Mesenteric fat pad (tissue), 1 donor: ENCODE data around the gene CUL1. TPM values are rescaled to one million over a fixed set of nuclear protein-coding genes. Genes with fewer than 3 reads are reported as not detected.

Experiments used
- DNase-seq: peaks from one replicate; pipeline ENCODE4 v3.0.0-alpha.2; 2020; ENCODE audit warnings: low spot score
- total RNA-seq: library from RNA; stranded (reverse); fragmentation: NEBNext Ultra II Directional; extraction: Animal tissue kit (Norgen Biotek cat#: 25700); gene quantifications from one replicate; pipeline ENCODE4 v1.2.1, GENCODE V29; 2021
- donor health status: DM: yes; HTN: yes; CAD: no.

CUL1 gene
- total RNA-seq, 1 donor from 2014 or later: 50.6 TPM

DNA sequence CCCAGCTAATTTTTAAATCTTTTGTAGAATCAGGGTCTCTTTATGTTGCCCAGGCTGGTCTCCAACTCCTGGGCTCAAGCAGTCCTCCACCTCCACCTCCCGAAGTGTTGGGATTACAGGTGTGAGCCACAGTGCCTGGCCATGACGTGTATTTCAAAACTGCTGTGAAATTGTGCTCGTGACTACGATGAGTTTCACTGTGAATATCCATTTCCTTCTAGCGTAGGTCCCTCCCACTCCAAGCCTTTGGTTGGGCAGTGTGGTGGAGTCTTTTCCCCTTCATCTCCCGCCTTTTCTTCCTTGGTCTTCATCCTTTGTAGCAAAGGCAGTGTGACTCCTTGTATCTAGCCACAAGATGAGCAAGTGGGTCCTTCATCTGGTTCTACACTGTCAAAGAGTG lies 56.2 kb downstream of the CUL1 start:
- no peak for DNase-seq

DNA sequence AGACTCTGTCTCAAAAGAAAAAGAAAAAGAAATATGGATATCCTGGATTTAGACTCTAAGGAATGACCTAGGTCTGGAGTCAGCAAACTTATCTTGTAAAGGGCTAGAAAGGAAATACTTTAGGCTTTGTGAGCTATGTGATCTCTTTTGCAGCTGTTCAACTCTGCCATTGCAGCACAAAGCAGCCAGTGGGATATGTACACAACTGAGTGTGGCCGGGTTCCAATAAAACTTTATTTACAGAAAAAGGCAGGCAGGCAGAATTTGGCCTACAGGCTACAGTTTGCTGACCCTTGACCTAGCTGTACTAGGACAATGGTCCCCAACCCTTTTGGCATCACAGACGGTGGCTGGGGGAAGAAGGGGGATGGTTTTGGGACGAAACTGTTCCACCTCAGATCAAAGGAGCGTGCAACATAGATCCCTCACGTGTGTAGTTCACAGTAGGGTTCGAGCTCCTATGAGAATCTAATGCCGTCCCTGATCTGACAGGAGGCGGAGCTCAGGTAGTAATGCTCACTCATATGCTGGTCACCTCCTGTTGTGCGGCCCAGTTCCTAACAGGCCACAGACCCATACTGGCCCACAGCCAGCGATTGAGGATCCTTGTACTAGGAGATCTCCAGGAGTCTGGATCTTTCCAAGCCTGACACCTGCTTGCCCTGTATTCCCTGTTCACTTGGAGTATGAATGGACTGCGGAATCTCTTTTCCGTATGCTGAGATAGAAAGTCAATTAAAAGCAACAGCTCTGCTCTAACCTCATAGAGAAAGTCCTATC lies 63.0 kb downstream of the CUL1 start:
- DNase-seq: no peak

DNA sequence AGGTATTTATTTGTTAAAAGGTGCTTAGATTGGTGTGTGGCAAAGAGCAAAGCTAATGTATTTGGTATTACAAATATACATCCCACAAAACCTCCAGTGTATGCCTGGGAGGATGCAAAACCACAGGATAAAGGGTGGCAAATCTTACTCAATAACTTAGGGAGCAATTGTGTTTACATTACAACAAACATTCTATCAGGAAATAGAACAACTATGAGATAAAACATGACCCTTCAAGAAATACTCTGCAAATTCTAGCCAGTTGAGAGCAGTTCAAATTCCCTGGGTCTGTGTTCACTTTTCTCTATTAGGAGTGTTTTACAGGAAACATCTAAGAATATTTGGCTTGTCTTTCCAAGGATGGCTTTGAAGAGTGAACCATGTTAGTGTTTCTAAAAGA lies 64.9 kb downstream of the CUL1 start:
- DNase-seq: no peak

DNA sequence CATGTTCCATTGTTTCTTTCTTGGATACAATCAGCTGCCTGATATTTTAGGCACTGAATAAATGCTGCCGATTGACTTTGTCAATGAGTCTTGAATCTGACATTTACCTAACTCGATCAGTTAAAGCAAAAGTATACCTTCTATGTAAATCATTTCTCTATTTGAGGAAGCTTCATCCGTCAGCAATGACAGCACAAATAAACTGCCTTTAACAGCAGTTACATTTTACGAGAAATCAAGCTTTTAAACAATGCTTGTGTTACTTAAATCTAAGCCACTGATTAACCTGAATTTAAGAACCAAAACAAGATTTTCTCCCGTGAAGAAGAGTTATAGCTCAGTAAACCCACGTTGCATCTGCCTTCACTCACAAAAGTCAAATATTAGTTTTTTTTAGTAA lies 71.3 kb downstream of the CUL1 start:
- no peak for DNase-seq

GRCh38 chr7:148772297-148773089 lies 73.8 kb downstream of the CUL1 start:
- no peak for DNase-seq

DNA sequence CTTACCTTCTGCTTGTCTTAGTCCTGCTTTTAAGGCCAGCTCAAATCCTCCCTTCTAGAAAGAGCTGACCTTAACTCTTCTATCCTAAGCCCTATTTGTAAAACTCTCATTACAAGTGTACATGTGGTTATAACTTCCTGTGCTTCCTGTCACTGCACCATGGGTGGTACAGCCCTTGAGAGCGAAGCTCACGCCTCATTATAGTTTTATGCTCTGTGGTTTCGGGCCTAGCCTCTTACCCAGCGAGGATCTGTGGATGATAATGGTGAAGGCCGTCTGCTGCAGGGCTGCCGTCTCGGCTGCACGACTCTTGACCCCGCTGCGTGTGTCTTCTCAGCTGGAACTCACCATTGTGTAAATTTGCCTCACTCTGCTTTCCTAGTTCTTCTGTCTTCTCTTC lies 74.6 kb downstream of the CUL1 start:
- DNase-seq: no peak

- no peak for DNase-seq
These were observed 75.8 kb downstream of the CUL1 start for GRCh38 chr7:148774471-148774870.

DNA sequence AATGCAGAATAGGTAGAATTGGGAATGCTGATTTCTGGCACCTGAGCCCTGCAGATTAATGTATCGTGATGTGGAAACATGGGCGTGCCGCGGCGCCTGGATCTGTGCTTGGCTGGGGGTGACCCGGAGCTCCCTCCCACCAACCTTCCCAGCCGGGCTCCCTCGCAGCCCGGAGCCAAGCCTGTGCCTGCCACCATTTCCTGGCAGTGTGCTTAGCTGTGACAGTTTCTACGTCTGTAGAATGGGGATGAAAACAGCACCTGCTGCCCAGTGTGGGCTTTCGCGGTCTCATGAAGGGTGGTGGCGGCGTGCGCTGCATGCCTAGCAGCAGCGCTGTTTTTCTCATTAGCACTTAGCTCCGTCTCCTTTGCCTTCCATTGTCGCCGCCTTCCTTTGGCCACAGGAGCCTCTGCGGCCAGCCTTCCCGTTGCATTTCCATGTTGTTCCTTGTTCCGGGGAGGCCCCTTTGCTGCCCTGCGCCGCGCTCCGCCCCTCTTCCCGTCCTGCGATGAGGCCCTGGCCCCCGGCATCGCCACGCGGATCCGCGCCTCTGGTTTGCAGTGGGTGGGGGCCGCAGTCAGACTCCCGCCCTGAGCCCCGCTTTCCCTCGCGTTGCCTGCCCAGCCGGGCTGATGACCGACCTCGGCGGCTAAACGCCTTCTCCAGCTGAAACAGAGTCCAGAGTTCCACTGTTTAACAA lies 84.2 kb downstream of the CUL1 start:
- DNase-seq: no peak

GRCh38 chr7:148783801-148784527 lies 85.3 kb downstream of the CUL1 start:
- no peak for DNase-seq

DNA sequence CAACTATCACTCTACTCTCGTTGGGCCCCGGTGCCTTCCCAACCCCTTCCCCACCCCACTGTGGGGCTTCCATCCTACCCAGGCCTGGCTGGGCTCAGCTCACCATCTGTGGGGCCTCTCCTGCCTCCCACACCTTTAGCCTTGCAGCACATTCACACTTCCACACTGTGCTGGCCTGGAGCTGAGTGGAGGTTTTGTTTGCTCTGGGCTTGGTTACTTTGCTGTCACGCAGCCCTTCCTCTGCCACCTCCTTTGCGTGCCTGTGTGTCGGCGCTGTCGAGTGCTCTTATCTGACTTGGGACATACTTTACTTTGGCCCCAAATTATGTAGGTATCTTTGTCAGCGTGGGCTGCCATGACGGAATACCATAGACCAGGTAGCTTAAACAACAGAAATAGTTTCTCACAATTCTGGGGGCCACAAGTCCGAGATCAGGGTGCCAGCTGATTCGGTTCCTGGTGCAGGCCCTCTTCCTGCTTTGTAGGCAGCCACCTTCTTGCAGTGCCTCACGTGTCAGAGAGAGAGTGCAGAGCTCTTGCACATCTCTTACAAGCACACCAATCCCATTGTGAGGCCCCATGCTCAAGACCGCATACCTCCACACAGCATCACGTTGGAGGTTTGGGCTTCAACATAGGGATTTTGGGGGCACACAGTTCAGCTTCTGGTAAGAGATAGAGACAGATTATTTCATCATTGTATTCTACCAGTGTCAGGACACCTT lies 89.0 kb downstream of the CUL1 start:
- DNase-seq: no peak

DNA sequence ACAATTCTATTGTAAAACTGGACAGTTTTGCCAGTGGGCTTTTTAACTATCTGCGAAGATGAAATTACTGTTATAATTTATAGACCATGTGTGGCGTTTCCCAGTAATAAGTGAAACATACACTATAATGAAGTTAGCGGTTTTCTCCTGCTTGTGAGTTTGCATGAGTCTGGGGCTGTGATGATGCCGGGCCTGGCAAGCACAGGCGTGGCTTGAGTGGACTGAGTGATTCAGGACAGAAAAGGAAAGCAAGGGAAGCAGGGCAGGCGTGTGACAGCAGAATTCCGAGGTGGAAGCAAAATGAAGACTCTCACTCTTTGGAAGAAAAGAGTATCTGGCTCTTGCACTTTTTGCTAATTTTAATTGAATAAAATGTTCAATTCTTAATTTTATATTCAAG lies 90.5 kb downstream of the CUL1 start:
- DNase-seq: no peak

DNA sequence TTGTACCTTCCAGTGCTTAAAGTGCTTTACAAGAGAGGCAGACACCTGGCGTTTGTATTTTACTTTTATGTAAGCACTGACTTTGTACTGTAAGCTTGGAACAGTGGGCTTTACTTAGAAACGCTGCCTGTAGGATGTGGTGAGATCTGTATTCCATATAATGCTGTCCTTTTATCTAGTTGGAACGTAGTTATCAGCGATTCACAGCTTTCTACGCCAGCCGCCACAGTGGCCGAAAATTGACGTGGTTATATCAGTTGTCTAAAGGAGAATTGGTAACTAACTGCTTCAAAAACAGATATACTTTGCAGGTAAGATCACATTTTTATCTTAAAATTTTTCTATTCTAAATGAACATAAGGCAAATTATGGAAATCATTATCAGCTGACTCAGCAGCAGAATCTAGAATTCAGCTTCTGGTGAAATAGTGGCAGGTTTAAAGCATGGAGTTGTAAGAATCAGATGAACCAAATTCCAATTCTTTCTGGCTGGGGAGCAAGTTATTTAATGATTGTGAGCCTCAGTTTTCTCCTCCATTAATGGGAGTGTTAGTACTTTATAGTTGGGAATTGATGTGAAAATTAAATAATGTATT lies 91.5 kb downstream of the CUL1 start:
- no peak for DNase-seq

GRCh38 chr7:148790850-148791249 lies 92.1 kb downstream of the CUL1 start:
- no peak for DNase-seq

GRCh38 chr7:148791546-148791945 lies 92.8 kb downstream of the CUL1 start:
- no peak for DNase-seq

DNA sequence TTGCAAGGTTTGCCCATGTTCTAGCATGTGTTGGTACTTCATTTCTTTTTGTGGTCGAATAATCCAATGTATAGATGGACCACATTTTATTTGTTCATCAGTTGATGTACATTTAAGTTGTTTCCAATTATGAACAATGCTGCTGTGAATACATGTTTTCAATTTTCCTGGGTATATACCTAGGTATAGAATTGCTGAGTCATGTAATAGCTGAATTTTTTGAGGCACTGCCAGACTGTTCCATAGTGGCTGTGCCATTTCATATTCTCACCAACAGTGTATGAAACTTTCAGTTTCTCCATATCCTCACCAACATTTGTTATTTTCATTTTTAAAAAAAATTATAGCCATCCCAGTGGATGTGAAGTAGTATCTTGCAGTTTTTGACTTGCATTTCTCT lies 94.9 kb downstream of the CUL1 start:
- DNase-seq: no peak

DNA sequence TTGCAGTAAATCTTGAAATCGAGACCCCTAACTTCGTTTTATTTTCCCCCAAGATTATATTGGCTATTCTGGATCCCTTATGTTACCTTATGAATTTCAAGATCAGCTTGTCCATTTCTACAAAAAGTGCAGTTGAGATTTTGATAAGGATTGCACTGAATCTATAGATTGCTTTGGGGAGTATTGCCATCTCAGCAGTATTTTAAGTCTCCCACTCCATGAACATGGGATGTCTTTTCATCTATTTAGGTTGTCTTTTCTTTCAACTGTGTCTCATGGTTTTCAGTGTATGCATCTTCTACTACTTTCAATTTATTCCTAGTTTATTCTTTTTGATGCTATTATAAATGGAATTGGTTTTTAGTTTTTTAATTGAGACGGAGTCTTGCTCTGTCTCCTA lies 95.8 kb downstream of the CUL1 start:
- no peak for DNase-seq

- no peak for DNase-seq
These were observed 98.1 kb downstream of the CUL1 start for GRCh38 chr7:148796841-148797240.

- no peak for DNase-seq
These were observed 101.3 kb downstream of the CUL1 start for GRCh38 chr7:148799893-148800555.

- no peak for DNase-seq
These were observed 102.0 kb downstream of the CUL1 start for GRCh38 chr7:148800677-148801076.

GRCh38 chr7:148802101-148802493 lies 103.4 kb downstream of the CUL1 start:
- DNase-seq: no peak
